HG02678 (cell line): ENCODE measurements around the gene CEP112.
"Not testable (repeated sequence)": the region's sequence is repeated elsewhere in the genome, so short reads cannot be mapped to it uniquely, and the experiment has no call there.

Source experiments
- ATAC-seq: cut with Tn5 transposase; IDR thresholded peaks from one replicate; pipeline ENCODE4 v1.9.1; 2021; ENCODE audit warnings: mild to moderate bottlenecking, moderate library complexity; ENCODE audit not compliant: unreplicated experiment

Gene CEP112

GRCh38 chr17:65750166-65750565 is 441.8 kb downstream of the CEP112 start:
- ATAC-seq = no peak

DNA sequence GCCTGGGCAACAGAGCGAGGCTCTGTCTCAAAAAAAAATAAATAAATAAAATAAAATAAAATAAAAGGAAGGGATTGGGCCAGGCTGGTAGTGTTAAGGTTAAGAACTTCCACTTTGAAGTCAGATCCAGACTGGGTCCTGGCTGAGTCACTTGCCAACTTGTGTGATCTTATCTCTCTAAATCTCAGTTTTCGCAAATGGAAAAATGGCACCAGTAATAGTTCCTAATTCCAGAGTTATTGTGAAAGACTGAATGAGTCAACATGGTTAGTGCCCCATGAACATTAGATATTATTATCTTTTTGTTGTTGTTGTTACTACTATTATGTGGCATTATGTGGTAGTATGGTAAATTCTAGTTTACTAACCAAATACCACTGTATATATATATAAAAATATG is 442.5 kb downstream of the CEP112 start:
- no peak for ATAC-seq

DNA sequence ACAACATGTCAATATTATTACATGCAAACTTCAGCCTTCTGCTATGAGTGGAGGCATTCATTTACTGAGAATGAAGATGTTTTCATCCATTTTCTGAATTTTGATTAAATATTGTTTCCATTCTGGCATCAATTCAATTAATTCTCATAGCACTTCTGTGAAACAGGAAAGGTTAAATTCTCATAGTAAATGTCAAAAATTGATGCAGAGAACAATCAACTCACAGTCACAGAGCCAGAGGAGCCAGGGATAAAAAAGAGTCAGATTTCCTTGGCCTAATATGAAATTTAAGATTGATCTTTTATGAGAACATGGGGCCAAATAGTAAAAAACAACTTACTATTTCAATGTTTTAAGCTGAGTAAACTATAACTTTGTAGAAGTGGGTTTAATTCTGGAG is 446.7 kb downstream of the CEP112 start:
- no peak for ATAC-seq

GRCh38 chr17:65743308-65743655 is 448.7 kb downstream of the CEP112 start:
- no peak for ATAC-seq

GRCh38 chr17:65742403-65743307 is 449.3 kb downstream of the CEP112 start:
- ATAC-seq = no peak

- no peak for ATAC-seq
These were observed 450.2 kb downstream of the CEP112 start for GRCh38 chr17:65741710-65742109.

DNA sequence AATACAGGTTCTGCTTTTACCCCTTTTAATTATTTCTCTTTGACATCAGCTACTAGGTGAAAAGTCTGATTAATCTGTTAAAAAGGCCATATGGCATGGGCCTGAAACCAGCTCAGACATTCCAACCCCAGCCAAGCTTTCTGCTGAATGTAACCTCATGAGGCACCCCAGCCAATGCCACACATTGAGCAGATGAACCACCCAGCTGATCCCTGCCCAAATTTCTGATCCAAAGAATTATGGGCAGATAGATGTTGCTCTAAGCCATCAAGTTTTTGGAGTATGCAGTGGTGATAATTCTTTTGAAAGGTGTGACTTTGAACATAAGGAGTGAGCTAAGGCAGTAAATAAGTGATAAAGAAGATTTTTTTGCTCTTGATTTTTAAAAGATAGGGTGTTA is 452.9 kb downstream of the CEP112 start:
- ATAC-seq = no peak

- no peak for ATAC-seq
These were observed 454.5 kb downstream of the CEP112 start for GRCh38 chr17:65737451-65737850.

- no peak for ATAC-seq
These were observed 458.6 kb downstream of the CEP112 start for GRCh38 chr17:65733314-65733713.

GRCh38 chr17:65732667-65733066 is 459.3 kb downstream of the CEP112 start:
- ATAC-seq = not testable (repeated sequence)

GRCh38 chr17:65730711-65731169 is 461.2 kb downstream of the CEP112 start:
- no peak for ATAC-seq

DNA sequence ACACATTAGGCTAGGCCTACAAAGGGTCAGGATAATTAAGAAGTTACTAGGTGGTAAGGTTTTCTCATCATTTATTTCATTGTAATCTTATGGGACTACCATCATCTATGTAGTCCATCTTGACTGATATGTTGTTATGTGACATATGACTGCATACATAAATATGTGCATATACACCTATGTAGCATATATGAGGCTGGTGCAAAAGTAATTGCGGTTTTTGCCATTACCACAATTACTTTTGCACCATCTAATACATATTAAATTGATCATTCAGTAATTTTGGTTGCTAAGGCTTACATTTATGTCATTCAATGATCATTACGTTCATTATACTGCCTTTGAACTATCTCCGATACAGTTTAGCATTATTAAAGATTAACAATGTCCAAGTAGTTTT is 462.7 kb downstream of the CEP112 start:
- ATAC-seq = no peak

- ATAC-seq = no peak
These were observed 464.1 kb downstream of the CEP112 start for GRCh38 chr17:65727832-65728231.

GRCh38 chr17:65727246-65727645 is 464.7 kb downstream of the CEP112 start:
- no peak for ATAC-seq

GRCh38 chr17:65723431-65724151 is 468.3 kb downstream of the CEP112 start:
- no peak for ATAC-seq

DNA sequence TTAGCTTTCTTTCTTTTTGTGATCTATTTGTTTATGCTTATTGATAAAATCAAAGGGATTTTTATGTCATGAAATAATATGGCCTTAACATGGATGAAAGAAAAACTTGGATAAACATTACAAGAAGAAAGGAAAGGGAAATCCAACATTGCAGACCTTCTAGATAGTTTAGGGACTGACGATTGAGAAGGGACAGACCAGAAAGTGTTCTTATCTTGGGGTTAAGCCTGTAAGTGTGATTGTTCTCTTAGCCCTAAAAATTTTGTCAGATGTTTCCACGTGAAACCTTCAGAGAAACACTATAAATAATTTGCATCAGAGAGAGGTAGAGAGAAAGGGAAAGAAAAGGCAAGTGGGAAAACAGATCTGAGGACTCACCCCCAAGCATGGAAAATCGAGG is 473.3 kb downstream of the CEP112 start:
- ATAC-seq = no peak

DNA sequence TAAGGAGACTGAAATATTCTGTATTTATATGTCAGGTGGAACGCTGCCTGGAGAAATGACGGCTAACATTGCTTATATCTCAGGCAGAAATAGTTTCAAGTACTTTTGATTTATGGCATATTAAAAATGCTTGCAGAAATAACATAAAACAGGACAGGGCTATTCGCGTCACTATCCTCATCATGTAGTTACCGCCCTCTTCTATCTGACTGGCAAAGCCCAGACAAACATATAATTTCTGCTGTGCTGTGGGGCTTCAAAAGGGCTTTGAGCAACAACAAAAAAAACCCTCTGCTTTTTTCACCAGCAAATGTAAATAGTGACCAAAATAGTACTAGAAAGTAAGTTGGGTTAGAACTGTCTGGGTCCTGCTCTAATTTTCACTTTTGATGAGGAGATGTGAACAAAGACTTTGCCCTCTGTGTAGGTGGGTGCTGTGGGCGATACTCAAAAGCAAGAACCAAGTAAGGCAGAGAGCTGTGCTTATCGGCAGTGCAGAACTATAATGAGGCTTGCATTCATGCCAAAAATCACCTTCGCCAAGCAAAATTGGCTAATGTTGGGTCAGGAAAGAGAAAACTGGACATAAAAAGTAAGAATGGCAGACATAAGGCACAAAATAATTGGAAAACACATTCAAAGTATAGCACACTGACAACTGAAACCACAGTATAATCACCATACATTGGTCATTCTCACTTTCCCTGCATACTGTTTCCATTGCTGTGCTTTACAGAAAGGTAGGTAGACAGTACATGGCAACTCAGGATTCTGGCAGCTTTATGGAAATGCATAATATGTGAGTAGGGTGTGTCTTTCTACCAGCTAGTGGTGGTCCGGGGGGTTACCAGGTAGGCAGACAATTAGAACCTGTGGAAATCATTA is 479.3 kb downstream of the CEP112 start:
- ATAC-seq = no peak

DNA sequence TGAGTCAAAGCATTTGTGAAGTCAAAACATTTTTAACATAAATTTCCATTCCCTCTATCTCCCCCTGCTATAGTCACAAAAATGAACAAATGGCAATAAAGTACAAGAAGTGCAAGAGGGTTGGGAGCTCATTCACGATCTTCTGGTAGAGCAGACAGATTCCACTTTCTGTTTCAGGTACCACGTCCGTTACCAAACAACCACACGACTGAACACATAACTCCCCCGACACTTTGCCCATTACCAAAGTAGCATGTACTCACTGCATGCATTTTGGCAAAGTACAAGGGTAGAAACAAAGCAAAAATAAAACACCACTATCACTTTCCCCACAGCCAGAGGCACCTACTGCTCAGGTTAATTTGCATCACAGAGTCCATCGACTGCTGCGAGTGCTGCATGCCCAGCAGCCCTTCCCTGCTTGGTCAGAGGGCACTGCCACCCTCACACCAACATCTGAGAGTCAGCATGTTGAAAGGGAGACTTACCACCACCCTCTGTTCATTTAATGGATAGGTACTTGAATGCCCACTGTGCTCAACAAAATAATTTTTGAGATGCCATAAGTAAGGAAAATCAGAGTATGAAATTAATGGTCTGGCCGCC is 480.2 kb downstream of the CEP112 start:
- no peak for ATAC-seq

DNA sequence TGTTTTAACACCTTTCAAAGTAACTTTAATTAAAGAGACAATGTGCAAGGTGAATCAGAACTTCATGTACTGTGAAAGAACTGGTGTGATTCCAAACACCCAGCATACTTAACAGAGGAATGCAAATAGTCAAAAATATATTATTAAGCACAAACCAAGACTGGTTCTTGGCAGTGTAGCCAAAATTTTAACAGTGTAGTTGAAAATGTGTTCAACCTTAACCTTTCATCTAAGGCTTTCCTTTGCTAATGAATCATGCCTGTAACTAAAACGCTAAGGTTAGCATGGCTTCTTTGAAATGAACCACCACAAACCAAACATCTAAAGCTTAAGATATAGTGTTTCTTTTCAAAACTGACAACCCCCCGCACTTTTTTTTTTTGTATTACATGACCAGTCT is 484.2 kb downstream of the CEP112 start:
- no peak for ATAC-seq

GRCh38 chr17:65704731-65705130 is 487.2 kb downstream of the CEP112 start:
- no peak for ATAC-seq

DNA sequence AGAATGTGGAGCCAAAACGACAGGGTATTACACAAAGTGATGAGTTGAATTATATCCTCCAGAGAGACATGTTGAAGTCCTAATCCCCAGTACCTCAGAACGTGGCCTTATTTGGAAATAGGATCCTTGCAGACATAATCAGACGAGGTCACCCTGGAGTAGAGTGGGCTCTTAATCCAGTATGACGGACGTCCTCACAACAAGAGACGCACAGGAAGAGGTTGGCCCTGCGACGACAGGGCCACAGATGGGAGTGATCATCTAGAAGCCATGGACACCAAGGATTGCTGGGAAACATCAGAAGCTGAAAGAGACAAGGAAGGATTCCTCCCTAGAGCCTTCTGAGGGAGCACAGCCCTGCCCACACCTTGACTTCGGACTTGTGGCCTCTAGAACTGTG is 488.0 kb downstream of the CEP112 start:
- no peak for ATAC-seq
